ENCODE data around the gene NR1H3.

The NR1H3 gene

GRCh38 chr11:47235163-47235562, 22.6 kb upstream of the NR1H3 start:
- Mint-ChIP-seq H3K4me3 (no peak overlapping the region), H3K36me3 (peaks cover 100% of the 10 kb centered on the region), H3K4me1 (peaks cover 37% of the 10 kb centered on the region), H3K27ac (peak overlapping the region; percentile 76), H3K9me3 (no peaks in the 10 kb centered on the region)
- ATAC-seq, result no peak
- DNase-seq (ENCODE audit: low spot score in 2 of 2), result no peak

- Mint-ChIP-seq H3K4me1 (peaks cover 41% of the 10 kb centered on the region), H3K27ac (peak overlapping the region; percentile 72), H3K36me3 (peaks cover 100% of the 10 kb centered on the region), H3K4me3 (no peak overlapping the region), H3K9me3 (no peaks in the 10 kb centered on the region)
- no peak for ATAC-seq
- no peak for DNase-seq (ENCODE audit: low spot score in 2 of 2)
These were observed 21.3 kb upstream of the NR1H3 start for GRCh38 chr11:47236482-47236881.

GRCh38 chr11:47239852-47240251, 17.9 kb upstream of the NR1H3 start:
- Mint-ChIP-seq H3K4me3 (no peak overlapping the region), H3K36me3 (peaks cover 100% of the 10 kb centered on the region), H3K4me1 (peaks cover 46% of the 10 kb centered on the region), H3K9me3 (no peaks in the 10 kb centered on the region), H3K27ac (peak overlapping the region; percentile 86)
- no peak for ATAC-seq
- no peak for DNase-seq (ENCODE audit: low spot score in 2 of 2)

- DNase-seq (ENCODE audit: low spot score in 2 of 2) (no peak), ATAC-seq (peak; percentile 73)
- peaks cover 99% of the 10 kb centered on the region for H3K36me3 Mint-ChIP-seq
- no peaks in the 10 kb centered on the region for H3K9me3 Mint-ChIP-seq
- peak overlapping the region; percentile 86 for H3K27ac Mint-ChIP-seq
- H3K4me1 Mint-ChIP-seq, result peaks cover 41% of the 10 kb centered on the region
- no peak overlapping the region for H3K4me3 Mint-ChIP-seq
These were observed 15.9 kb upstream of the NR1H3 start for GRCh38 chr11:47241841-47242301.

GRCh38 chr11:47242596-47243192, 15.1 kb upstream of the NR1H3 start:
- Mint-ChIP-seq H3K27ac (peak overlapping the region; percentile 86), H3K4me1 (peaks cover 44% of the 10 kb centered on the region), H3K4me3 (no peak overlapping the region), H3K9me3 (no peaks in the 10 kb centered on the region), H3K36me3 (peaks cover 94% of the 10 kb centered on the region)
- no peak for DNase-seq (ENCODE audit: low spot score in 2 of 2)
- ATAC-seq, result no peak

GRCh38 chr11:47243454-47243853, 14.3 kb upstream of the NR1H3 start:
- Mint-ChIP-seq H3K4me1 (peaks cover 46% of the 10 kb centered on the region), H3K36me3 (peaks cover 86% of the 10 kb centered on the region), H3K4me3 (no peak overlapping the region), H3K27ac (peak overlapping the region; percentile 86), H3K9me3 (no peaks in the 10 kb centered on the region)
- ATAC-seq (no peak), DNase-seq (ENCODE audit: low spot score in 2 of 2) (no peak)

- Mint-ChIP-seq H3K27ac (peak overlapping the region; percentile 86), H3K4me3 (no peak overlapping the region), H3K4me1 (peaks cover 53% of the 10 kb centered on the region), H3K36me3 (peaks cover 74% of the 10 kb centered on the region), H3K9me3 (no peaks in the 10 kb centered on the region)
- ATAC-seq (no peak), DNase-seq (ENCODE audit: low spot score in 2 of 2) (no peak)
These were observed 13.1 kb upstream of the NR1H3 start for GRCh38 chr11:47244448-47245350.

GRCh38 chr11:47245611-47246357, 12.0 kb upstream of the NR1H3 start:
- Mint-ChIP-seq H3K4me3 (no peak overlapping the region), H3K9me3 (no peaks in the 10 kb centered on the region), H3K27ac (peak overlapping the region; percentile 17), H3K4me1 (peaks cover 45% of the 10 kb centered on the region), H3K36me3 (peaks cover 63% of the 10 kb centered on the region)
- no peak for ATAC-seq
- no peak for DNase-seq (ENCODE audit: low spot score in 2 of 2)

GRCh38 chr11:47247502-47247901, 10.3 kb upstream of the NR1H3 start:
- Mint-ChIP-seq H3K4me1 (peaks cover 28% of the 10 kb centered on the region), H3K4me3 (peak overlapping the region; percentile 99), H3K36me3 (peaks cover 46% of the 10 kb centered on the region), H3K27ac (peak overlapping the region; percentile 99), H3K9me3 (no peaks in the 10 kb centered on the region)
- DNase-seq (ENCODE audit: low spot score in 2 of 2) (no peak), ATAC-seq (no peak)

- Mint-ChIP-seq H3K4me1 (peaks cover 28% of the 10 kb centered on the region), H3K36me3 (peaks cover 38% of the 10 kb centered on the region), H3K4me3 (peak overlapping the region; percentile 99), H3K9me3 (no peaks in the 10 kb centered on the region), H3K27ac (peak overlapping the region; percentile 99)
- ATAC-seq (peak; percentile 38), DNase-seq (ENCODE audit: low spot score in 2 of 2) (no peak)
These were observed 9.5 kb upstream of the NR1H3 start for GRCh38 chr11:47248304-47248663.

GRCh38 chr11:47248664-47249377, 9.0 kb upstream of the NR1H3 start, which contains the start of gene ACP2:
TSS of gene ACP2 (minus strand) at chr11:47248814. CDS start at chr11:47248789, 25 bp downstream.
- H3K9me3 Mint-ChIP-seq, result no peaks in the 10 kb centered on the region
- DNase-seq (ENCODE audit: low spot score in 2 of 2), result peak; percentile 83 to 93
- H3K36me3 Mint-ChIP-seq, result peaks cover 33% of the 10 kb centered on the region
- peak within 1 kb of the TSS; percentile 99 for H3K4me3 Mint-ChIP-seq
- peak within 1 kb of the TSS; percentile 99 for H3K27ac Mint-ChIP-seq
- peak; percentile 98 for ATAC-seq
- peaks cover 28% of the 10 kb centered on the region for H3K4me1 Mint-ChIP-seq

GRCh38 chr11:47249378-47249715, 8.4 kb upstream of the NR1H3 start:
- H3K27ac Mint-ChIP-seq, result peak overlapping the region; percentile 99
- peaks cover 28% of the 10 kb centered on the region for H3K4me1 Mint-ChIP-seq
- no peaks in the 10 kb centered on the region for H3K9me3 Mint-ChIP-seq

GRCh38 chr11:47251751-47252150, 6.0 kb upstream of the NR1H3 start:
- Mint-ChIP-seq H3K36me3 (peaks cover 4% of the 10 kb centered on the region), H3K4me3 (no peak overlapping the region), H3K27ac (no peak overlapping the region), H3K9me3 (no peaks in the 10 kb centered on the region), H3K4me1 (peaks cover 22% of the 10 kb centered on the region)
- no peak for ATAC-seq
- DNase-seq (ENCODE audit: low spot score in 2 of 2), result no peak

More at GRCh38 chr11:47249378-47249715, 8.4 kb upstream of the NR1H3 start:
- H3K36me3 Mint-ChIP-seq, result peaks cover 28% of the 10 kb centered on the region
- ATAC-seq (no peak), DNase-seq (ENCODE audit: low spot score in 2 of 2) (no peak)
- peak overlapping the region; percentile 99 for H3K4me3 Mint-ChIP-seq

- H3K9me3 Mint-ChIP-seq, result no peaks in the 10 kb centered on the region
- no peaks in the 10 kb centered on the region for H3K36me3 Mint-ChIP-seq
- no peak for DNase-seq (ENCODE audit: low spot score in 2 of 2)
- no peak overlapping the region for H3K4me3 Mint-ChIP-seq
- no peak for ATAC-seq
- H3K4me1 Mint-ChIP-seq, result peaks cover 15% of the 10 kb centered on the region
- no peak overlapping the region for H3K27ac Mint-ChIP-seq
These were observed 4.1 kb upstream of the NR1H3 start for GRCh38 chr11:47253660-47254059.

- ATAC-seq, result no peak
- no peak for DNase-seq (ENCODE audit: low spot score in 2 of 2)
- no peak overlapping the region for H3K4me3 Mint-ChIP-seq
- H3K36me3 Mint-ChIP-seq, result no peaks in the 10 kb centered on the region
- peak overlapping the region; percentile 63 for H3K27ac Mint-ChIP-seq
- no peaks in the 10 kb centered on the region for H3K9me3 Mint-ChIP-seq
- H3K4me1 Mint-ChIP-seq, result peaks cover 11% of the 10 kb centered on the region
These were observed 3.4 kb upstream of the NR1H3 start for GRCh38 chr11:47254386-47254785.
